ENCODE results near the gene FOXRED1.

DNA sequence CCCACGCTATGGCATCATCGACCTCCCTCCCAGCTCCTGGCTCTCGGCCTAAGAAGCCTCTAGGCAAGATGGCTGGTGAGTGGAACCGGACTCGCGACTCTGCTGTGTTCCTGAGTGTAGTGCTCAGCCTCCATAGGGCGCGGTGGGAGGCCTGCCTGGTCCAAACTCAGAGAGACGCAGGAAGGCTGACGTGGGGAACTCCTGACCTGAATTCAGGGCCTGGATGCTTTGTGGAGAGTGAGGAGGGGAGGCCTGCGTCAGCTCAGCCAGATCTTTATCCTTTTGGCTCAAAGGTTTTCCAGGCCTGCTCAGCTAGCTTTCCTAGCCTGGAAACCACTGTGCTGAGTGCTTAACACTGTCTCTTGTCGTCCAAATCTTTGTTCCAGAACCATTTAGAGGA lies 21.9 kb downstream of the FOXRED1 start:
- TF ChIP-seq, protein P1, sequence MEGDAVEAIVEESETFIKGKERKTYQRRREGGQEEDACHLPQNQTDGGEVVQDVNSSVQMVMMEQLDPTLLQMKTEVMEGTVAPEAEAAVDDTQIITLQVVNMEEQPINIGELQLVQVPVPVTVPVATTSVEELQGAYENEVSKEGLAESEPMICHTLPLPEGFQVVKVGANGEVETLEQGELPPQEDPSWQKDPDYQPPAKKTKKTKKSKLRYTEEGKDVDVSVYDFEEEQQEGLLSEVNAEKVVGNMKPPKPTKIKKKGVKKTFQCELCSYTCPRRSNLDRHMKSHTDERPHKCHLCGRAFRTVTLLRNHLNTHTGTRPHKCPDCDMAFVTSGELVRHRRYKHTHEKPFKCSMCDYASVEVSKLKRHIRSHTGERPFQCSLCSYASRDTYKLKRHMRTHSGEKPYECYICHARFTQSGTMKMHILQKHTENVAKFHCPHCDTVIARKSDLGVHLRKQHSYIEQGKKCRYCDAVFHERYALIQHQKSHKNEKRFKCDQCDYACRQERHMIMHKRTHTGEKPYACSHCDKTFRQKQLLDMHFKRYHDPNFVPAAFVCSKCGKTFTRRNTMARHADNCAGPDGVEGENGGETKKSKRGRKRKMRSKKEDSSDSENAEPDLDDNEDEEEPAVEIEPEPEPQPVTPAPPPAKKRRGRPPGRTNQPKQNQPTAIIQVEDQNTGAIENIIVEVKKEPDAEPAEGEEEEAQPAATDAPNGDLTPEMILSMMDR (IDR thresholded peaks at IDR 0.05; ENCODE audit: low read length) = no peak
- no peak for TF ChIP-seq EZH2 (optimal IDR thresholded peaks at IDR 0.05; ENCODE audit: low read depth, low read length)

Data from MM.1S (cell line).